ENCODE results near the gene CCDC68. TPM values are rescaled to one million over a fixed set of nuclear protein-coding genes. Genes with fewer than 3 reads are reported as not detected.

CCDC68 gene
- total and polyA plus RNA-seq, 2 of the 8 experiments (the other 6 are each of a cell fraction or from before 2014, with no cell fraction given) = 0.06 to 0.80 TPM

- TF ChIP-seq SIX5 (IDR thresholded peaks at IDR 0.05; ENCODE audit: low read depth, low read length) = no peak
- TF ChIP-seq TCF12 (IDR thresholded peaks at IDR 0.05; ENCODE audit: low read depth, low read length) = no peak
- TF ChIP-seq BACH1 (IDR thresholded peaks at IDR 0.05; ENCODE audit: low read length) = no peak
- no peak for TF ChIP-seq SRF (IDR thresholded peaks at IDR 0.05; ENCODE audit: low read depth, low read length)
- no peak for TF ChIP-seq KDM4A (IDR thresholded peaks at IDR 0.05; ENCODE audit: low read depth, low read length, severe bottlenecking)
Observed at GRCh38 chr18:54946149-54946581, 13.1 kb downstream of the CCDC68 start (continued).

Measured in H1 (cell line).